DOHH2 (cell line): ENCODE results near the gene NKX2-2.

ENCODE experiments used
- H3F3A ChIP-seq: fragments of 200-600 bp; sonication (generic), shearing (Covaris generic); 2 replicates; pipeline ENCODE4 v1.6.0; 2016; ENCODE audit warnings: antibody characterized with exemption, mild to moderate bottlenecking; ENCODE audit not compliant: control insufficient read depth, insufficient read depth
- H3K27ac ChIP-seq: fragments of 200-600 bp; sonication (generic); 2 replicates; pipeline ENCODE4 v1.5.1; 2014; ENCODE audit warnings: low read depth, mild to moderate bottlenecking, low read length, moderate library complexity
- H3K27me3 ChIP-seq: fragments of 200-600 bp; sonication (generic); 2 replicates; pipeline ENCODE4 v1.6.1; 2014; ENCODE audit warnings: mild to moderate bottlenecking, low read length, mixed read lengths; ENCODE audit not compliant: control insufficient read depth
- H3K36me3 ChIP-seq: fragments of 200-600 bp; sonication (generic); 2 replicates; pipeline ENCODE4 v1.6.1; 2014; ENCODE audit warnings: mild to moderate bottlenecking, low read length, moderate library complexity, mixed read lengths; ENCODE audit not compliant: control insufficient read depth
- H3K4me1 ChIP-seq: fragments of 200-600 bp; sonication (generic); 2 replicates; pipeline ENCODE4 v1.6.1; 2014; ENCODE audit warnings: mild to moderate bottlenecking, low read length, mixed read lengths; ENCODE audit not compliant: control insufficient read depth
- H3K4me2 ChIP-seq: fragments of 200-600 bp; sonication (generic); 2 replicates; pipeline ENCODE4 v1.6.0; 2014; ENCODE audit warnings: mild to moderate bottlenecking, low read length, moderate library complexity
- H3K4me3 ChIP-seq: fragments of 200-600 bp; sonication (generic); 2 replicates; pipeline ENCODE4 v1.5.1; 2014; ENCODE audit warnings: mild to moderate bottlenecking, low read length, mixed read lengths
- H3K79me2 ChIP-seq: fragments of 200-600 bp; sonication (generic); 2 replicates; pipeline ENCODE4 v1.6.1; 2014; ENCODE audit warnings: mild to moderate bottlenecking, low read length, mixed read lengths; ENCODE audit not compliant: control insufficient read depth
- H3K9me2 ChIP-seq: fragments of 200-600 bp; sonication (generic); replicated peaks from 2 replicates; pipeline ENCODE4 v1.6.1; 2014; ENCODE audit warnings: mild to moderate bottlenecking, low read length, mixed read lengths; ENCODE audit not compliant: control insufficient read depth
- H3K9me3 ChIP-seq: fragments of 200-600 bp; sonication (generic); 2 replicates; pipeline ENCODE4 v1.6.1; 2014; ENCODE audit warnings: antibody characterized with exemption, low read length, mixed read lengths; ENCODE audit not compliant: control insufficient read depth, insufficient read depth
- H4K20me1 ChIP-seq: fragments of 200-600 bp; sonication (generic); 2 replicates; pipeline ENCODE4 v1.6.0; 2014; ENCODE audit warnings: low read depth, mild to moderate bottlenecking, antibody characterized with exemption, low read length, moderate library complexity; ENCODE audit not compliant: control insufficient read depth, insufficient read depth
- EZH2phosphoT487 ChIP-seq: fragments of 200-600 bp; sonication (generic); IDR thresholded peaks from 2 replicates; pipeline ENCODE4 v1.6.1; 2017; ENCODE audit warnings: borderline replicate concordance, mild to moderate bottlenecking, antibody characterized with exemption, low read length, moderate library complexity, mixed read lengths
- TF ChIP-seq, protein P1 (sequence below): fragments of 200-600 bp; sonication (generic); IDR thresholded peaks from one replicate; pipeline ENCODE4 v1.5.1; 2014; ENCODE audit warnings: antibody characterized with exemption, mild to moderate bottlenecking, low read depth, low read length; ENCODE audit not compliant: poor library complexity, severe bottlenecking

NKX2-2 gene

DNA sequence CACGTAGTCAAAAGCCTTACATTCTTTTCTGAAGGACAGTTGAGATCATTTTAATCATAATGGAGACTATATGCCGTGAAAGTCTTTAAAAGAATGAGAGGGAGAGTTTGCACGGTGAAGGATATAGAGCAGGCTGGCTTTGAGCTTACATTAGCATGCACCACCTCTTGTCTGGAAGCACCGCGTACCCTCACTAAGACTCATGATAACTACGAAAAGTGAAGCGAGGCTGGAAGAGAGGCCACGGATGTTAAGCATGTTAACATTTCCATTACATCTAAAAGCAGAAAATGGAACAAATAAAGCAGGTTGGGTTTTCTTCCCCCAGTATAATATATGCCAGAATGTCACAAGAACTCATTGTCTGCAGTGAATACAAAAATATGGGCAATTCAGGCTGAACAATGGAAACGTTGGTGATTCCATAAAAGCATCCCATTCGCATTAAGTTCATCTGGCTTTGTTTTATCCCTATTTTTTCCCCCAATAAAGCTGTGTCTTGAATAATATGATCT, 40.6 kb upstream of the NKX2-2 start:
- Histone ChIP-seq H3K27ac (no peak overlapping the region), H3K4me1 (no peaks in the 10 kb centered on the region), H4K20me1 (no peaks in the 10 kb centered on the region), H3K9me2 (no peaks in the 10 kb centered on the region), H3K36me3 (no peaks in the 10 kb centered on the region), H3K27me3 (no peaks in the 10 kb centered on the region), H3K4me3 (no peak overlapping the region), H3F3A (no peaks in the 10 kb centered on the region), H3K4me2 (no peak overlapping the region), H3K79me2 (no peaks in the 10 kb centered on the region), H3K9me3 (no peaks in the 10 kb centered on the region)
- TF ChIP-seq, protein P1, sequence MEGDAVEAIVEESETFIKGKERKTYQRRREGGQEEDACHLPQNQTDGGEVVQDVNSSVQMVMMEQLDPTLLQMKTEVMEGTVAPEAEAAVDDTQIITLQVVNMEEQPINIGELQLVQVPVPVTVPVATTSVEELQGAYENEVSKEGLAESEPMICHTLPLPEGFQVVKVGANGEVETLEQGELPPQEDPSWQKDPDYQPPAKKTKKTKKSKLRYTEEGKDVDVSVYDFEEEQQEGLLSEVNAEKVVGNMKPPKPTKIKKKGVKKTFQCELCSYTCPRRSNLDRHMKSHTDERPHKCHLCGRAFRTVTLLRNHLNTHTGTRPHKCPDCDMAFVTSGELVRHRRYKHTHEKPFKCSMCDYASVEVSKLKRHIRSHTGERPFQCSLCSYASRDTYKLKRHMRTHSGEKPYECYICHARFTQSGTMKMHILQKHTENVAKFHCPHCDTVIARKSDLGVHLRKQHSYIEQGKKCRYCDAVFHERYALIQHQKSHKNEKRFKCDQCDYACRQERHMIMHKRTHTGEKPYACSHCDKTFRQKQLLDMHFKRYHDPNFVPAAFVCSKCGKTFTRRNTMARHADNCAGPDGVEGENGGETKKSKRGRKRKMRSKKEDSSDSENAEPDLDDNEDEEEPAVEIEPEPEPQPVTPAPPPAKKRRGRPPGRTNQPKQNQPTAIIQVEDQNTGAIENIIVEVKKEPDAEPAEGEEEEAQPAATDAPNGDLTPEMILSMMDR = no peak
- TF ChIP-seq EZH2phosphoT487 = no peak

DNA sequence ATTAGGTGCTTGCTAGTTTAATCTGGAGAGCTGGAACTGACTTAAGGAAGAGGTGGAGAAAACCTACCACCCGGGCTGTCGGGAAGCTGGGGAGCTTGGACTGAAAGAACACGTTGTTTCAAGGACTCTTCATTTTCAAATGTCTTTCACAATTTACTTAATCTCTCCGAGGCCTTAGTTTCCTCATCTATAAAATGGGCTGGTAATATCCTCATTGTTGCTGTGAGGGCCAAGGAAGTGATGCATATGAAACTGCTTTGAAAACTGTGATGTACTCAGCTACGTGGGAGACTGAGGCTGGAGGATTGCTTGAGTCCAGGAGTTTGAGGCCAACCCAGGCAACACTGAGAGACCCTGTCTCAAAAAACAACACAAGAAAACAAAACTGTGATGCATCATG, 36.7 kb upstream of the NKX2-2 start:
- H3K27ac ChIP-seq = no peak overlapping the region
- no peak overlapping the region for H3K4me3 ChIP-seq
- H3K27me3 ChIP-seq = no peaks in the 10 kb centered on the region
- no peaks in the 10 kb centered on the region for H3F3A ChIP-seq
- no peak overlapping the region for H3K4me2 ChIP-seq
- TF ChIP-seq EZH2phosphoT487 = no peak
- TF ChIP-seq, protein P1 = no peak
- no peaks in the 10 kb centered on the region for H3K36me3 ChIP-seq
- H3K79me2 ChIP-seq = no peaks in the 10 kb centered on the region
- H4K20me1 ChIP-seq = no peaks in the 10 kb centered on the region
- H3K9me3 ChIP-seq = no peaks in the 10 kb centered on the region
- no peaks in the 10 kb centered on the region for H3K4me1 ChIP-seq
- no peaks in the 10 kb centered on the region for H3K9me2 ChIP-seq

DNA sequence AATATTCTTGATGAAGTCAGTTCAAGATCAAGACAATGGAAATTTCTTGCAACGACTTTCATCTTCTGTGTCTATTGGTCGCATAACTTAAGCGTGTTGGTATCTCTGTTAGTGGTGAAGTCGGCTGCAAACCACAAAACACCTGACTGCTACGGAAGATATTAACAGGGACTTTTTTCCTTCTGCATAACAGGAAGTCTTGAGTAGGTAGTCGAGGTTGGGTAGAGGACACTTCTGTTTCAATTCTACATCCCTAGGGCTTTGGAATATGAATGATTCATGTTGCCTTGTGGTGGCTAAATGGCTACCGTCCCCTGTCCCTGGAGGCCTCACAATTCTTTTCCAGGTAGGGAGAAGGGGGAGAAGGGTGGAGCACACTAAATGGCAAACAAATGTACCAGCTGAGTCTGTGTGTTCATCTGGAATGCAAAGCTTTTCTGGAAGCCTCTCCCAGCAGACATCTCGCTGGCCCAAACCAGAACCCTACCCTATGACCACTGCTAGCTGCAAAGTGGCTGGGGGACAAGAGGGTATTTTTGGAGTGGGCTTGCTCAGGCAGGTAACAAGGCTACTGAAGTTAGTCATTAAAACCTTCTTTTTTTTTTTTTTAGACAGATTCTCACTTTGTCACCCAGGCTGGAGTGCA, 34.6 kb upstream of the NKX2-2 start:
- Histone ChIP-seq H3K9me3 (no peaks in the 10 kb centered on the region), H3K9me2 (no peaks in the 10 kb centered on the region), H3K4me2 (no peak overlapping the region), H3K4me3 (no peak overlapping the region), H4K20me1 (no peaks in the 10 kb centered on the region), H3K27ac (no peak overlapping the region), H3K4me1 (no peaks in the 10 kb centered on the region), H3K36me3 (no peaks in the 10 kb centered on the region), H3K79me2 (no peaks in the 10 kb centered on the region), H3F3A (no peaks in the 10 kb centered on the region), H3K27me3 (no peaks in the 10 kb centered on the region)
- TF ChIP-seq, protein P1 = no peak
- TF ChIP-seq EZH2phosphoT487 = no peak
